Epithelial cell of prostate (primary cell): ENCODE measurements around the gene EPYC.

ENCODE experiments used
- DNase-seq: peaks from one replicate; pipeline ENCODE4 v3.0.0-alpha.2; 2011; ENCODE audit warnings: low read depth, low spot score
- H3K27ac ChIP-seq: fragments of 450-650 bp; 2 replicates; pipeline ENCODE4 v1.5.1; 2017; ENCODE audit warnings: mild to moderate bottlenecking

EPYC gene

GRCh38 chr12:91004872-91005271 is at the start of gene EPYC:
TSS of gene EPYC (minus strand) at chr12:91004972. CDS start at chr12:91002565, 2,407 bp downstream.
- DNase-seq = no peak
- H3K27ac ChIP-seq = no peak within 1 kb of the TSS

GRCh38 chr12:91053951-91054715 is 49.4 kb upstream of the EPYC start:
- DNase-seq = no peak
- H3K27ac ChIP-seq = no peak overlapping the region

- H3K27ac ChIP-seq = no peak overlapping the region
- DNase-seq = no peak
These were observed 47.3 kb upstream of the EPYC start for GRCh38 chr12:91052026-91052425.

- no peak for DNase-seq
- no peak overlapping the region for H3K27ac ChIP-seq
These were observed 39.8 kb upstream of the EPYC start for GRCh38 chr12:91044586-91044985.

- H3K27ac ChIP-seq = no peak overlapping the region
- DNase-seq = no peak
These were observed 38.6 kb upstream of the EPYC start for GRCh38 chr12:91043408-91043807.

- H3K27ac ChIP-seq = no peak overlapping the region
- DNase-seq = no peak
These were observed 35.5 kb upstream of the EPYC start for GRCh38 chr12:91040096-91040755.

- no peak overlapping the region for H3K27ac ChIP-seq
These were observed 32.5 kb upstream of the EPYC start for GRCh38 chr12:91037276-91037675.

GRCh38 chr12:91033251-91033650 is 28.5 kb upstream of the EPYC start:
- DNase-seq = no peak

More at GRCh38 chr12:91037276-91037675, 32.5 kb upstream of the EPYC start:
- DNase-seq = no peak

GRCh38 chr12:91023326-91024004 is 18.7 kb upstream of the EPYC start:
- DNase-seq = peak; percentile 22
- no peak overlapping the region for H3K27ac ChIP-seq

More at GRCh38 chr12:91033251-91033650, 28.5 kb upstream of the EPYC start:
- H3K27ac ChIP-seq = no peak overlapping the region

- no peak for DNase-seq
- H3K27ac ChIP-seq = no peak overlapping the region
These were observed 16.3 kb upstream of the EPYC start for GRCh38 chr12:91021076-91021475.

- DNase-seq = no peak
- H3K27ac ChIP-seq = no peak overlapping the region
These were observed 14.7 kb upstream of the EPYC start for GRCh38 chr12:91019455-91019854.

- no peak for DNase-seq
- no peak overlapping the region for H3K27ac ChIP-seq
These were observed 12.9 kb upstream of the EPYC start for GRCh38 chr12:91017511-91018263.

GRCh38 chr12:91017043-91017442 is 12.3 kb upstream of the EPYC start:
- DNase-seq = no peak
- H3K27ac ChIP-seq = no peak overlapping the region

- no peak for DNase-seq
- H3K27ac ChIP-seq = no peak overlapping the region
These were observed 4.7 kb upstream of the EPYC start for GRCh38 chr12:91009319-91009950.

GRCh38 chr12:91007531-91008290 is 2.9 kb upstream of the EPYC start:
- H3K27ac ChIP-seq = no peak overlapping the region
- no peak for DNase-seq

GRCh38 chr12:91003737-91004136 is 1.0 kb downstream of the EPYC start:
- DNase-seq = no peak
- H3K27ac ChIP-seq = no peak overlapping the region

GRCh38 chr12:91001306-91001705 is 3.5 kb downstream of the EPYC start:
- no peak for DNase-seq
- no peak overlapping the region for H3K27ac ChIP-seq

- peak overlapping the region; percentile 19 for H3K27ac ChIP-seq
- DNase-seq = no peak
These were observed 4.8 kb downstream of the EPYC start for GRCh38 chr12:90999966-91000365.

- DNase-seq = no peak
- peak overlapping the region; percentile 19 for H3K27ac ChIP-seq
These were observed 5.2 kb downstream of the EPYC start for GRCh38 chr12:90999527-90999926.
